HepG2 (cell line): ENCODE measurements around the gene GABARAPL2. TPM values are rescaled to one million over a fixed set of nuclear protein-coding genes. Genes with fewer than 3 reads are reported as not detected.
A peak's percentile ranks its signal among the peaks of the same experiment; 100 is the strongest.

ENCODE experiments used
- AGO1 ChIP-seq: fragments of 200-400 bp; formaldehyde crosslinking; IDR thresholded peaks from 2 replicates; pipeline ENCODE4 v1.6.1; 2017; ENCODE audit warnings: mild to moderate bottlenecking, low read depth, low read length, moderate library complexity; ENCODE audit not compliant: poor library complexity, severe bottlenecking
- CBX1 ChIP-seq: IDR thresholded peaks from one replicate; pipeline ENCODE4 v1.6.1; 2016; ENCODE audit warnings: antibody characterized with exemption, low read depth
- FOSL2 ChIP-seq: sonication (generic); formaldehyde crosslinking; IDR thresholded peaks from 2 replicates; pipeline ENCODE4 v1.4.0; 2020; ENCODE audit warnings: missing genetic modification reagents
- HDAC1 ChIP-seq: sonication (generic); formaldehyde crosslinking; IDR thresholded peaks from 2 replicates; pipeline ENCODE4 v1.5.1; 2020; ENCODE audit warnings: mild to moderate bottlenecking, missing genetic modification reagents
- LCORL ChIP-seq, 2 experiments: fragments of 450-650 bp in 1 of 2; sonication (generic) in 1 of 2; formaldehyde crosslinking in 1 of 2; IDR thresholded peaks; 2 replicates each; pipeline versions ENCODE4 v1.5.0 to v1.6.1; 2017 to 2020; ENCODE audit warnings: antibody characterized with exemption in 1 of 2, missing genetic modification reagents in 1 of 2
- MXI1 ChIP-seq: IDR thresholded peaks from 3 replicates; pipeline ENCODE4 v1.6.1; 2012; ENCODE audit warnings: low read depth, low read length, inconsistent platforms, borderline replicate concordance
- RARA ChIP-seq: IDR thresholded peaks from 2 replicates; pipeline ENCODE4 v1.6.1; 2016; ENCODE audit warnings: missing genetic modification reagents, missing compliant biosample characterization
- RFXAP ChIP-seq: sonication (generic); formaldehyde crosslinking; IDR thresholded peaks from 2 replicates; pipeline ENCODE4 v1.4.0; 2020; ENCODE audit warnings: missing genetic modification reagents, borderline replicate concordance
- U2AF2 ChIP-seq: fragments of 200-400 bp; formaldehyde crosslinking; IDR thresholded peaks from 2 replicates; pipeline ENCODE4 v1.6.1; 2017; ENCODE audit warnings: low read depth, mild to moderate bottlenecking, low read length
- UBTF ChIP-seq: sonication (generic); formaldehyde crosslinking; IDR thresholded peaks from 2 replicates; pipeline ENCODE4 v1.4.0; 2020; ENCODE audit warnings: mild to moderate bottlenecking, missing genetic modification reagents
- ZBTB21 ChIP-seq: sonication (generic); formaldehyde crosslinking; IDR thresholded peaks from 2 replicates; pipeline ENCODE4 v1.4.0; 2020; ENCODE audit warnings: missing genetic modification reagents
- ZNF12 ChIP-seq: sonication (generic); formaldehyde crosslinking; IDR thresholded peaks from 2 replicates; pipeline ENCODE4 v1.5.0; 2020; ENCODE audit warnings: missing genetic modification reagents
- ZNF432 ChIP-seq: sonication (generic); formaldehyde crosslinking; IDR thresholded peaks from 2 replicates; pipeline ENCODE4 v1.5.0; 2020; ENCODE audit warnings: missing genetic modification reagents, mild to moderate bottlenecking, borderline replicate concordance
- ZNF557 ChIP-seq: sonication (generic); formaldehyde crosslinking; IDR thresholded peaks from 2 replicates; pipeline ENCODE4 v1.4.0; 2020; ENCODE audit warnings: missing genetic modification reagents
- ZNF567 ChIP-seq: sonication (generic); formaldehyde crosslinking; IDR thresholded peaks from 2 replicates; pipeline ENCODE4 v1.8.1; 2023; ENCODE audit warnings: mild to moderate bottlenecking, missing genetic modification reagents, borderline replicate concordance
- ZNF781 ChIP-seq: sonication (generic); formaldehyde crosslinking; IDR thresholded peaks from 2 replicates; pipeline ENCODE4 v1.5.1; 2020; ENCODE audit warnings: borderline replicate concordance, mild to moderate bottlenecking, missing genetic modification reagents; ENCODE audit errors: not compliant biosample characterization
- ZNF782 ChIP-seq: sonication (generic); formaldehyde crosslinking; IDR thresholded peaks from 2 replicates; pipeline ENCODE4 v1.4.0; 2020; ENCODE audit warnings: missing genetic modification reagents, mild to moderate bottlenecking, borderline replicate concordance
- polyA plus RNA-seq, 8 experiments: library from polyadenylated mRNA; depleted of rRNA in 3 of 8; stranded (reverse) in 7 of 8; unstranded in 1 of 8; fragments of >200 nt; fragmentation: Illumina TruSeq in 4 of 8; extraction: Trizol in 4 of 8; gene quantifications; 2 replicates each; pipeline versions ENCODE4 v1.2.1 to v1.2.3, GENCODE V29; 2011 to 2016; ENCODE audit warnings: low read depth in 4 of 8, missing spikeins in 1 of 8, mixed read lengths in 1 of 8; ENCODE audit not compliant: insufficient read depth in 1 of 8
- total RNA-seq, 5 experiments: library from RNA; depleted of rRNA; stranded (reverse); fragments of >200 nt; fragmentation: Illumina TruSeq; extraction: Trizol; gene quantifications; 2 replicates each; pipeline ENCODE4 v1.2.3, GENCODE V29; 2016; ENCODE audit warnings: low read depth in 1 of 5
- TF ChIP-seq, protein P1 (sequence below): sonication (generic); formaldehyde crosslinking; IDR thresholded peaks from 2 replicates; pipeline ENCODE4 v1.5.0; 2020; ENCODE audit warnings: missing genetic modification reagents
- TF ChIP-seq, protein P2 (sequence below): IDR thresholded peaks from 2 replicates; pipeline ENCODE4 v1.6.1; 2018; ENCODE audit warnings: missing genetic modification reagents, mild to moderate bottlenecking, missing compliant biosample characterization
- TF ChIP-seq, protein P3 (sequence below): sonication (generic); formaldehyde crosslinking; IDR thresholded peaks from 2 replicates; pipeline ENCODE4 v1.4.0; 2020; ENCODE audit warnings: mild to moderate bottlenecking, missing genetic modification reagents, borderline replicate concordance

The GABARAPL2 gene
- total and polyA plus RNA-seq, 2 of the 13 experiments (the other 11 are each of a cell fraction or from before 2014, with no cell fraction given): 76.4 to 83.0 TPM

DNA sequence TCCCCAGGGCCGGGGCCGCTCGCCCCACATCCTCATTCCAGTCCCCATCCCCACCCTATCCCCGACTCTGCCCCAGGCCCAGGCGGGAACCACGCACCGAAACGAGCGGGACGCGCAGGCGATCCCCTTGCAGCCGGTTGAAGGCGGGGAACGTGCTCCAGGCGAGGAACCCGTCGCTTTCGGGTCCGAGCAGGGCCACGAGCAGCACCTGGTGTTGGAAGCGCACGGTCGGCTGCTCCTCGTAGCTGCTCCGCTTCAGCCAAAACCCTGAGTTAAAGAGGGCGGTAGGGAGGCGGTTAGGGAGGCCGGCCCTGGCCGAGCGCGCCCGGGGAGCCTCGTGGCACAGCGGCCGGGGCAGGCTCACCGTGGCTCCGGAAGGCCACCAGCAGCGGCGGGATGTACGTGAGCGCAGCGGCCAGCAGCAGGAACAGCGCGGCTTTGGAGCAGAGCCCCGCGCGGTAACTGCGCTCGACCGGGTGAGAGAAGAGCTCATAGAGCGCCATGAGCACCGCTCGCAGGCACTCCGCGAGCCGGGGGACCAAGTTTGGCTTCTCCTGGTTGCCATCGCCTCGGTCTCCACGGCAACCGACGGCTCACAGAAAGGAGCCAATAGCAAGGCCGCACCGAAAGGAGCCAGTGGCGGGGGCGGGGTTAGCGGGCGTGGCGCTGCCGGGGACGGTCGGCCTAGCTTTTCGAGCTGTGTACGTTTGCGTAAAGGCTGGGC is 10.3 kb upstream of the GABARAPL2 start, which contains the start of gene TMEM231 (continued):
- TF ChIP-seq UBTF (CRISPR knock-in tag) (peak; percentile 96), ZNF782 (CRISPR knock-in tag) (0 out of 2 replicates have a peak, but pooled peaks have one; percentile 69), ZNF557 (CRISPR knock-in tag) (no peak; the same call in 1 of the 2 replicates), ZNF781 (CRISPR knock-in tag) (peak; percentile 33), RFXAP (CRISPR knock-in tag) (peak; percentile 98), FOSL2 (CRISPR knock-in tag) (no peak; the same call in none of the 2 replicates), HDAC1 (peak; percentile 96), LCORL (IDR thresholded peaks at IDR 0.05) (no peak), LCORL (CRISPR knock-in tag; IDR thresholded peaks at IDR 0.05) (0 out of 2 replicates have a peak, but pooled peaks have one; percentile 9), RARA (CRISPR knock-in tag) (no peak), CBX1 (no peak), ZBTB21 (no peak), MXI1 (peak; percentile 98; the same call in 2 of the 3 replicates), ZNF12 (CRISPR knock-in tag) (0 out of 2 replicates have a peak, but pooled peaks have one; percentile 12), U2AF2 (peak; percentile 93), AGO1 (peak; percentile 67), ZNF567 (peak; percentile 97; the same call in 1 of the 2 replicates), ZNF432 (no peak)
- TF ChIP-seq, protein P1, sequence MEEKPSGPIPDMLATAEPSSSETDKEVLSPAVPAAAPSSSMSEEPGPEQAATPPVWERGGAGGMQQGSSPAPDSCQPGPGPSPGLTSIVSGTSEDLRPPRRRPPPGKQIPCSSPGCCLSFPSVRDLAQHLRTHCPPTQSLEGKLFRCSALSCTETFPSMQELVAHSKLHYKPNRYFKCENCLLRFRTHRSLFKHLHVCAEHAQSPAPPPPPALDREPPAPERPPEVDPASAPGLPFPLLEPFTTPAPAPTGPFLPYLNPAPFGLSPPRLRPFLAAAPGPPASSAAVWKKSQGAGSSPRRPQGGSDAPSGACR (CRISPR knock-in tag): no peak
- TF ChIP-seq, protein P2, sequence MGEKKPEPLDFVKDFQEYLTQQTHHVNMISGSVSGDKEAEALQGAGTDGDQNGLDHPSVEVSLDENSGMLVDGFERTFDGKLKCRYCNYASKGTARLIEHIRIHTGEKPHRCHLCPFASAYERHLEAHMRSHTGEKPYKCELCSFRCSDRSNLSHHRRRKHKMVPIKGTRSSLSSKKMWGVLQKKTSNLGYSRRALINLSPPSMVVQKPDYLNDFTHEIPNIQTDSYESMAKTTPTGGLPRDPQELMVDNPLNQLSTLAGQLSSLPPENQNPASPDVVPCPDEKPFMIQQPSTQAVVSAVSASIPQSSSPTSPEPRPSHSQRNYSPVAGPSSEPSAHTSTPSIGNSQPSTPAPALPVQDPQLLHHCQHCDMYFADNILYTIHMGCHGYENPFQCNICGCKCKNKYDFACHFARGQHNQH (CRISPR knock-in tag): peak; percentile 42; the same call in 1 of the 2 replicates
- TF ChIP-seq, protein P3, sequence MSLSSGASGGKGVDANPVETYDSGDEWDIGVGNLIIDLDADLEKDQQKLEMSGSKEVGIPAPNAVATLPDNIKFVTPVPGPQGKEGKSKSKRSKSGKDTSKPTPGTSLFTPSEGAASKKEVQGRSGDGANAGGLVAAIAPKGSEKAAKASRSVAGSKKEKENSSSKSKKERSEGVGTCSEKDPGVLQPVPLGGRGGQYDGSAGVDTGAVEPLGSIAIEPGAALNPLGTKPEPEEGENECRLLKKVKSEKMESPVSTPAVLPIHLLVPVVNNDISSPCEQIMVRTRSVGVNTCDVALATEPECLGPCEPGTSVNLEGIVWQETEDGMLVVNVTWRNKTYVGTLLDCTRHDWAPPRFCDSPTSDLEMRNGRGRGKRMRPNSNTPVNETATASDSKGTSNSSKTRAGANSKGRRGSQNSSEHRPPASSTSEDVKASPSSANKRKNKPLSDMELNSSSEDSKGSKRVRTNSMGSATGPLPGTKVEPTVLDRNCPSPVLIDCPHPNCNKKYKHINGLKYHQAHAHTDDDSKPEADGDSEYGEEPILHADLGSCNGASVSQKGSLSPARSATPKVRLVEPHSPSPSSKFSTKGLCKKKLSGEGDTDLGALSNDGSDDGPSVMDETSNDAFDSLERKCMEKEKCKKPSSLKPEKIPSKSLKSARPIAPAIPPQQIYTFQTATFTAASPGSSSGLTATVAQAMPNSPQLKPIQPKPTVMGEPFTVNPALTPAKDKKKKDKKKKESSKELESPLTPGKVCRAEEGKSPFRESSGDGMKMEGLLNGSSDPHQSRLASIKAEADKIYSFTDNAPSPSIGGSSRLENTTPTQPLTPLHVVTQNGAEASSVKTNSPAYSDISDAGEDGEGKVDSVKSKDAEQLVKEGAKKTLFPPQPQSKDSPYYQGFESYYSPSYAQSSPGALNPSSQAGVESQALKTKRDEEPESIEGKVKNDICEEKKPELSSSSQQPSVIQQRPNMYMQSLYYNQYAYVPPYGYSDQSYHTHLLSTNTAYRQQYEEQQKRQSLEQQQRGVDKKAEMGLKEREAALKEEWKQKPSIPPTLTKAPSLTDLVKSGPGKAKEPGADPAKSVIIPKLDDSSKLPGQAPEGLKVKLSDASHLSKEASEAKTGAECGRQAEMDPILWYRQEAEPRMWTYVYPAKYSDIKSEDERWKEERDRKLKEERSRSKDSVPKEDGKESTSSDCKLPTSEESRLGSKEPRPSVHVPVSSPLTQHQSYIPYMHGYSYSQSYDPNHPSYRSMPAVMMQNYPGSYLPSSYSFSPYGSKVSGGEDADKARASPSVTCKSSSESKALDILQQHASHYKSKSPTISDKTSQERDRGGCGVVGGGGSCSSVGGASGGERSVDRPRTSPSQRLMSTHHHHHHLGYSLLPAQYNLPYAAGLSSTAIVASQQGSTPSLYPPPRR: no peak
